Activated CD8-positive, alpha-beta memory T cell treated with anti-CD3 and anti-CD28 coated beads for 36 hours (primary cell): ENCODE data around the gene DCST1. TPM values are rescaled to one million over a fixed set of nuclear protein-coding genes. Genes with fewer than 3 reads are reported as not detected.
"Not testable (repeated sequence)": the region's sequence is repeated elsewhere in the genome, so short reads cannot be mapped to it uniquely, and the experiment has no call there.

Source experiments
- CTCF ChIA-PET: fragments of 350-600 bp; sonication (Branson Sonifier 250); formaldehyde crosslinking; loops from one replicate; lab custom pipeline; 2021; ENCODE audit warnings: antibody characterized with exemption; lab: Charles Lee
- POLR2A ChIA-PET: fragments of 350-600 bp; sonication (Branson Sonifier 250); formaldehyde crosslinking; loops from one replicate; lab custom pipeline; 2021; ENCODE audit warnings: antibody characterized with exemption; lab: Charles Lee
- total RNA-seq, 2 experiments: library from RNA; stranded (reverse); gene quantifications; one replicate each; pipeline ENCODE4 v1.2.3, GENCODE V29; 2021

Gene DCST1, protein sequence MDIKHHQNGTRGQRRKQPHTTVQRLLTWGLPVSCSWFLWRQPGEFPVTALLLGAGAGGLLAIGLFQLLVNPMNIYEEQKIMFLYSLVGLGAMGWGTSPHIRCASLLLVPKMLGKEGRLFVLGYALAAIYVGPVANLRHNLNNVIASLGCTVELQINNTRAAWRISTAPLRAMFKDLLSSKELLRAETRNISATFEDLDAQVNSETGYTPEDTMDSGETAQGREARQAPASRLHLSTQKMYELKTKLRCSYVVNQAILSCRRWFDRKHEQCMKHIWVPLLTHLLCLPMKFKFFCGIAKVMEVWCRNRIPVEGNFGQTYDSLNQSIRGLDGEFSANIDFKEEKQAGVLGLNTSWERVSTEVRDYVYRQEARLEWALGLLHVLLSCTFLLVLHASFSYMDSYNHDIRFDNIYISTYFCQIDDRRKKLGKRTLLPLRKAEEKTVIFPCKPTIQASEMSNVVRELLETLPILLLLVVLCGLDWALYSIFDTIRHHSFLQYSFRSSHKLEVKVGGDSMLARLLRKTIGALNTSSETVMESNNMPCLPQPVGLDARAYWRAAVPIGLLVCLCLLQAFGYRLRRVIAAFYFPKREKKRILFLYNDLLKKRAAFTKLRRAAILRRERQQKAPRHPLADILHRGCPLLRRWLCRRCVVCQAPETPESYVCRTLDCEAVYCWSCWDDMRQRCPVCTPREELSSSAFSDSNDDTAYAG
- not detected for total RNA-seq

DNA sequence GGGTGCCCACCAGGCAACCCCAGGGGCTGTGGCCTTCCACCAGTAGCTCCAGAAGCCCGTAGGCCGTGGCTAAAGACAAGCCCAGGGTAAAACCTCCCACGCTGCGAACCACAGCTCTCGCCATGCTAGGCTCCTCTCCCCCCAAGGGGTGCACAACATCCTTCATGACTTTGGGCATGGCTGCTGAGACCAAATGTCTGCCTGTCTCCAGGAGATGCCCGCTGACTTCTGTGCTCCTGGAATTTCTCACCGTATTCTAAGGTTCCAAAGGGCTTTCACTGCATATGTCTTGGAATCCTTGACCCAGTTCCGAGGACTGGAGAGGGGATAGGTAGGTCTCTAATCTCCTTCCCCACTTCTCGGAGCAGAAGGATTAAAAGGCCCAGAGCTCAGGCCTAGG lies at the start of gene DCST1, which contains the start of gene DCST2:
DCST1 (plus strand) TSS at position 301 of the 400 bp plus-strand sequence. CDS start 213 bp downstream, outside the sequence.
DCST2 (minus strand) TSS at position 258 of the 400 bp plus-strand sequence; CDS start at position 178, 80 bp downstream.
- CTCF ChIA-PET = interaction anchor here (1.0 to 2.1 kb wide), 3 partner anchors 11 to 52 kb away, joined by 3 to 7 read pairs (median 6); no protein-coding TSS in a partner anchor
- POLR2A ChIA-PET = no interaction called here

DNA sequence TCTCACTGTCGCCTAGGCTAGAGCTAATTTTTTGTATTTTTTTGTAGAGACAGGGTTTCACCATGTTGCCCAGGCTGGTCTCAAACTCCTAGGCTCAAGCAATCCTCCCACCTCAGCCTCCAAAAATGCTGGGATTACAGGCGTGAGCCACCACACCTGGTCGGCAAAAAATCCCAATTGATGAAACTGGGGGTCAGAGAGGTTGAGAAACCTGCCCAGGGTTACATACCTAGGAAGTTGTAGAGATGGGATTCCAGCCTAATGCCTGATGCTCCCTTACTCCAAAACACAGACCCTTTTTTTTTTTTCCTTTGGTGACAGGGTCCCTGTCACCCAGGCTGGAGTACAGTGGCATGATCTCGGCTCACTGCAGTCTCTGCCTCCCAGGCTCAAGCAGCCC lies 46.9 kb upstream of the DCST1 start:
- POLR2A ChIA-PET = not testable (repeated sequence)
- CTCF ChIA-PET = interaction anchor here (1.2 to 2.8 kb wide), 4 partner anchors 12 to 105 kb away, joined by 3 to 8 read pairs (median 4); no protein-coding TSS in a partner anchor

DNA sequence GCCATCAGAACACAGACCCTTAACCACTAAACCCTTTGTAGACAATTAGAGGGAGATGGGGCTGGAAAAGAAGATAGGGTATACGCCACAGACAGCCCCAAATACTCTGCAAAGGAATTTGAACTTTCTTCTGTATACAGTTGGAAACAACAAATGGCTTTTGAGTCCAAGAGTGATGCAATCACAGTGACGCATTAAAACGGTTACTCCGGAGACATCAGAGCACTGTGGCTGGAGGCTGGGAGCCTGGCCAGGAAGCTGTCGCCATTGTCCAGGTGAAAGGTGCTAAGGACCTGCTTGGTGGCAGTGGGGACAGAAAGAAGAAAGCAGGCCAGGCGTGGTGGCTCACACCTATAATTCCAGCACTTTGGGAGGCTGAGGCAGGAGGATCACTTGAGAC lies 46.3 kb upstream of the DCST1 start:
- ChIA-PET POLR2A (no interaction called here), CTCF (interaction anchor here (0.9 to 2.8 kb wide), 8 partner anchors 9 to 104 kb away, joined by 3 to 14 read pairs (median 4); no protein-coding TSS in a partner anchor)

DNA sequence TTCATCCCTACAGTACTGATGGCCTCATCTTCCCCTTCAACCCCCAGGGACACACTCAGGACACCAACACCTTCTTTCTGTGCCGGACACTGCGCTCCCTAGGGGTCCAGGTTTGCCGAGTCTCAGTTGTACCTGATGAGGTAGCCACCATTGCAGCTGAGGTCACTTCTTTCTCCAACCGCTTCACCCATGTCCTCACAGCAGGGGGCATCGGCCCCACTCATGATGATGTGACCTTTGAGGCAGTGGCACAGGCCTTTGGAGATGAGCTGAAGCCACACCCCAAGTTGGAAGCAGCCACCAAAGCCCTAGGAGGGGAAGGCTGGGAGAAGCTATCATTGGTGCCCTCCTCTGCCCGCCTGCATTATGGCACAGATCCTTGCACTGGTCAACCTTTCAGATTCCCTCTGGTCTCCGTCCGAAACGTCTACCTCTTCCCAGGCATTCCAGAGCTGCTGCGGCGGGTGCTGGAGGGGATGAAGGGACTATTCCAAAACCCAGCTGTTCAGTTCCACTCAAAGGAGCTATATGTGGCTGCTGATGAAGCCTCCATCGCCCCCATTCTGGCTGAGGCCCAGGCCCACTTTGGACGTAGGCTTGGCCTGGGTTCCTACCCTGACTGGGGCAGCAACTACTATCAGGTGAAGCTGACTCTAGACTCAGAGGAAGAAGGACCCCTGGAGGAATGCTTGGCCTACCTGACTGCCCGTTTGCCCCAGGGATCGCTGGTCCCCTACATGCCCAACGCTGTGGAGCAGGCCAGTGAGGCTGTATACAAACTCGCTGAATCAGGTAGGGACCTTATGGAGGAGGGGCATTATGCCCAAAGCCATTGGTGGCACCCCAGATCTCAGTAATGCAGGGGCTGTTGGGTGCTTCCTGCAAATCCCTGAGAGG lies 45.3 kb upstream of the DCST1 start:
- CTCF ChIA-PET = interaction anchor here (0.9 to 2.8 kb wide), 7 partner anchors 8 to 103 kb away, joined by 3 to 14 read pairs (median 3); no protein-coding TSS in a partner anchor
- POLR2A ChIA-PET = interaction anchor here (0.6 kb wide), 1 partner anchor 41 kb away, joined by 3 read pairs; no protein-coding TSS in a partner anchor

DNA sequence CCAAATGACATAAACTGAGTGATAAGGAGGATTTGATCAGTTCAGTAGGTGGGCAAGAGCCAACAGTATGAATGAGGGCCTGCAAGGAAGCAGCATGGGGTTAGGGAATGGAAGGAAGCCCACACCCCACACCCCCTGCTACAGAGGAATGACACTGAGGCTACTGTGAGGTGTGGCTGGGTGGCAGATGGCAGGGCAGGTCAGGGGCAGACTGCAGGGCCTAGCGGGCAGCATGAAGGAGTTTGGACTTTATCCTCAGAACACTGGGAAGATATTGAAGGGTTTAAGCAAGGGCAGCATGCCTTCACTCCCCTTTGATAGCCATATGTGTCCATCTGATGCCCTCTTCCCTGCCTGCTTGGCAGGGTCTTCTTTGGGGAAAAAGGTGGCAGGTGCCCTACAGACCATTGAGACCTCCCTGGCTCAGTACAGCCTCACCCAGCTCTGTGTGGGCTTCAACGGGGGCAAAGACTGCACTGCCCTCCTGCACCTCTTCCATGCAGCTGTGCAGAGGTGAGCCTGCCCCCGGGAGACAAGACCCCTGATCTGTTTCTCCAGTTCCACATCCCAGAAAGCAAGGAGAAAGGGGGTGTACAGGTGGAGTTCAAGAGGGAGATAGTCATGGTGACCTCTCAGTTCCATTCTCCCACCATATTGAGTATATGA lies 44.3 kb upstream of the DCST1 start:
- ChIA-PET POLR2A (interaction anchor here (0.6 kb wide), 1 partner anchor 40 kb away, joined by 3 read pairs; no protein-coding TSS in a partner anchor), CTCF (interaction anchor here (1.1 to 2.8 kb wide), 4 partner anchors 10 to 28 kb away, joined by 3 to 14 read pairs (median 6); no protein-coding TSS in a partner anchor)

DNA sequence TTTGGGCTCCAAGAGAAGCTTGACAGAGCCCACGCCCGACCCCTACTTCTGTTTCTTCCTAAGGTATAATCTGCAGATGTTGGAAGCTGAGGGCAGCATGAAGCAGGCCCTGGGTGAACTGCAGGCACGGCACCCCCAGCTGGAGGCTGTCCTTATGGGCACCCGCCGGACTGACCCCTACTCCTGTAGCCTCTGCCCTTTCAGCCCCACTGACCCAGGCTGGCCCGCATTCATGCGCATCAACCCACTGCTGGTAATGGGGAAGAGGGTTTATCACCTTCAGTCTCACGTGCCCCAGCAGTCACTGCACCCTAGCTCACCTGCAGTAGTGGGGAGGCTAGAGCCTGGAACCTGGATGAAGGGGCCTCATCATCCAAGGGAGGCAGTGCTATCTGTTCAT lies 43.3 kb upstream of the DCST1 start:
- POLR2A ChIA-PET = no interaction called here
- CTCF ChIA-PET = interaction anchor here (1.1 to 1.2 kb wide), 2 partner anchors 9 to 27 kb away, joined by 3 to 4 read pairs; no protein-coding TSS in a partner anchor

DNA sequence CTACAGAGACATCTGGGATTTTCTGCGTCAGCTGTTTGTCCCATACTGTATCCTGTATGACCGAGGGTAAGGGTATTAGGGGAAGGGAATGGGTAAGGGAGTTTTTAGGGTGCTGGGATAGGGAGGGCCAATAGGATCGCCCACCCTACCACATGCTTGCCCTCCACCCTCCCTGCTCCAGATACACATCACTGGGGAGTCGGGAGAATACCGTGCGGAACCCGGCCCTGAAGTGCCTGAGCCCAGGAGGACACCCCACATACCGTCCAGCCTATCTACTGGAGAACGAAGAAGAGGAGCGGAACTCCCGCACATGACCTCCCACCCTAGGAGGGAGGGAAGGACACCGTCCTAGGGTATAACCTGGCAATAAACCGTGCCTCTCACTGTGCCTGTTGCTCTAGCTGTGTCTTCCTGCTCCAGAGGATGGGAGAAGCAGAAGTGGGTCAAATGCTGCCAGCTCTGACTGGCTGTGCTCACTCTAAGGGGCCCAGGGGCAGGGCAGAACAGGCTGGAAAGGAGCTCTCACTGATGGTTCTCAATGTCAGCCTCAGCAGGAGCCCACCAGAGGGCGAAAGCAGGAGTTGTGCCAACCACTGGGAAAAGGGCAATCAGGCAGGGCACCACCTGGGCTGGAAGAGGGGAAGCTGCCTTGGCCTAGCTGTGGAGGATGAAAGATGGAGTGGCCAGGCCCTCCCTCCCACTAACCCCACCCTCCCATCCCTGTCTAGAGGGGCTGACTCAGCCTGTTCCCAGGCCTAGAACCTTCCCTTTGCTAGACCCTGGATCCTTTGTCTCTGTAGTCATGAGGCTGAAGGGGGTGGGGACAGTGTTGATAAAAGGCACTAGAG lies 40.7 kb upstream of the DCST1 start:
- CTCF ChIA-PET = interaction anchor here (0.9 to 3.1 kb wide), 5 partner anchors 10 to 32 kb away, joined by 3 to 12 read pairs (median 4); partner anchors contain the start of genes FLAD1 and PYGO2
- POLR2A ChIA-PET = interaction anchor here (1.4 to 2.2 kb wide), 2 partner anchors 9 to 25 kb away, joined by 4 to 11 read pairs; partner anchors contain the start of gene FLAD1

DNA sequence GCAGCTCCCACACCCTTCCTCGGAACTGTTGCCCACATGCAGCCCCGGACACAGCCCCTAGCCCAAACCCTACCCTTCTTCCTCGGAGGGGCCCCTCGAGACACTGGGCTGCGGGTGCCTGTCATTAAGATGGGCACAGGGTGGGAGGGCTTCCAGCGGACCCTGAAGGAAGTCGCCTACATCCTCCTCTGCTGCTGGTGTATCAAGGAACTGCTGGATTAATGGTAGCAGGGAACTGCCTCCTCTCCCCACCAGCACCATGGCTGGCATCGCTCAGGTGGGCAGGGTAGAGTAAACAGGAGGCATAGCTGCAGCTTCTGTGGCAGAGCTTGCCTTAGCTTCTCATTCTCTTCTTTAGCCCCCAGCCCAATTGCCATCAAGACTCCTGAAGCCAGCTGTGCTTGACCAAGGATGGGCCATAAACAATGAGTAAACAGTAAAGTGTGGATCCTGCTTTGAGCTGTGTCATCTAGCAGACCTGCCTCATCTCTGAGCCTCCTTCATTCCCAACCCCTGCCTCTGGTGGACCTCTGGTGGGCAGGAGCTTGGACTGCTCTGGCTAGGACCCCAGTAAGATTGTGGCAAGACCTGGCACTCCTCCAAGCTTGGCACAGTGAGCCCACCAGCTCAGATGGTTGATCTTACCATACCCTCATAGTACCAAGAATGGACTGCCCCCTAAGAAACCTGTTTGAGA lies 39.9 kb upstream of the DCST1 start, which contains the start of gene LENEP:
LENEP (plus strand) TSS at position 15 of the 697 bp plus-strand sequence; CDS start at position 37, 22 bp downstream.
- POLR2A ChIA-PET = interaction anchor here (1.4 to 2.2 kb wide), 2 partner anchors 10 to 24 kb away, joined by 4 to 11 read pairs; partner anchors contain the start of gene FLAD1
- CTCF ChIA-PET = interaction anchor here (0.9 to 3.1 kb wide), 7 partner anchors 10 to 98 kb away, joined by 3 to 12 read pairs (median 4); partner anchors contain the start of genes FLAD1 and PYGO2

DNA sequence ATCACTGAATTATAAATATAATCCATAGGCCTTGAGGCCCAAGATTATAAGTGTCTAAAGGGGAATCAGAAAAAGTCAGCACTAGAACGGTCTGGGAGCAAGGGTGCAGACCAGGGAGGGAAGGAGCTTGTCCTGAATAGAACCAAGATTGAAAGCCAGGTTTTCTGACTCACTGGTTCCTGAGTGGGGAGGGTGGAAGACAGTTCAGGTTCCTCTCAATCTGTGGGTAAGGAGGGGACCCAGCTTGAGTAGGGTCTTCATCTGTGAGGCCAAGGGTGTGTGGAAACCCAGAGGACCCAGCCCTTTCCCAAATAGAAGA lies 39.4 kb upstream of the DCST1 start:
- ChIA-PET POLR2A (interaction anchor here (1.4 to 2.2 kb wide), 2 partner anchors 11 to 23 kb away, joined by 4 to 11 read pairs; partner anchors contain the start of gene FLAD1), CTCF (interaction anchor here (1.1 to 3.1 kb wide), 6 partner anchors 10 to 97 kb away, joined by 3 to 12 read pairs (median 4); partner anchors contain the start of genes FLAD1 and PYGO2)

DNA sequence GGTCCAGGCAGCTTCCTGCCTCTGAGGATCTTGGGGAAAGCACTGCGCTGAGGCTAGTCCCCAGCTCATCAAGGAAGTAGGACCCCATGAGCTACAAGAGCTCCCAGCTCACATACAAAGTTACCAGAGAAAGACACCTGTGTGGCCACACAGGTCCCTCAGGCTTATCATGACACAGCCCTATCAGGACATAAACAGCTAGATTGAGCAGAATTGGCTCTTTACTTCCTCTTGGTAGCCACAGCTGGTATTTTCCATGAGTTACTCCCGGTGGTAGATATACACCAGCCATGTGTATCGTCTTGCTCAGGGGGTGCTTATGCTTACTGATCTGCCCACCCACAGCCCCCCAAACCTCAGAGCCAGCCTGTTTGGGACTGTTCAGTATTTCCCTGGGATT lies 39.0 kb upstream of the DCST1 start:
- ChIA-PET CTCF (interaction anchor here (1.1 to 3.1 kb wide), 6 partner anchors 11 to 97 kb away, joined by 3 to 12 read pairs (median 4); partner anchors contain the start of genes FLAD1 and PYGO2), POLR2A (interaction anchor here (0.6 to 2.2 kb wide), 4 partner anchors 9 to 338 kb away, joined by 3 to 11 read pairs (median 4); partner anchors contain the start of gene FLAD1)

DNA sequence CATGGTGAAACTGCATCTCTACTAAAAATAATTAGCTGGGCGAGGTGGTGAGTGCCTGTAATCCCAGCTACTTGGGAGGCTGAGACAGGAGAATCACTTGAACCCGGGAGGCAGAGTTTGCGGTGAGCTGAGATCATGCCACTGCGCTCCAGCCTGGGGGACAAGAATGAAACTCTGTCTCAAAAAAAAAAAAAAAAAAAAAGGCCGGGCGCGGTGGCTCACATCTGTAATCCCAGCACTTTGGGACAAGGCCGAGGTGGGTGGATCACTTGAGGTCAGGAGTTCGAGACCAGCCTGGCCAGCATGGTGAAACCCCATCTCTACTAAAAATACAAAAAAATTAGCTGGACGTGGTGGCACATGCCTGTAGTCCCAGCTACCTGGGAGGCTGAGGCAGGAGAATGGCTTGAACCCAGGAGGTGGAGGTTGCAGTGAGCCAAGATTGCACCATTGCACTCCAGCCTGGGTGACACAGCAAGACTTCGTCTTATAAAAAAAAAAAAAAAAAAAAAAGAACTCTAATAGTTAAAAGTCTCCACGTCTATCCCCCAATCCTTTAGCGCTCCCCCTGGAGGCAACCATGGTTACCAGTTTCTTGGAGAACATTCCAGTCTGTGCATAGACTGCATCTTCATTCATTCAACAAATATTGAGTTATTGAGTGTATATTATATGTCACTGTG lies 38.2 kb upstream of the DCST1 start:
- POLR2A ChIA-PET = interaction anchor here (0.7 kb wide), 1 partner anchor 337 kb away, joined by 3 read pairs; no protein-coding TSS in a partner anchor
- CTCF ChIA-PET = interaction anchor here (0.6 to 10.0 kb wide), 6 partner anchors 8 to 421 kb away, joined by 3 to 115 read pairs (median 4); partner anchors contain the start of gene FLAD1

DNA sequence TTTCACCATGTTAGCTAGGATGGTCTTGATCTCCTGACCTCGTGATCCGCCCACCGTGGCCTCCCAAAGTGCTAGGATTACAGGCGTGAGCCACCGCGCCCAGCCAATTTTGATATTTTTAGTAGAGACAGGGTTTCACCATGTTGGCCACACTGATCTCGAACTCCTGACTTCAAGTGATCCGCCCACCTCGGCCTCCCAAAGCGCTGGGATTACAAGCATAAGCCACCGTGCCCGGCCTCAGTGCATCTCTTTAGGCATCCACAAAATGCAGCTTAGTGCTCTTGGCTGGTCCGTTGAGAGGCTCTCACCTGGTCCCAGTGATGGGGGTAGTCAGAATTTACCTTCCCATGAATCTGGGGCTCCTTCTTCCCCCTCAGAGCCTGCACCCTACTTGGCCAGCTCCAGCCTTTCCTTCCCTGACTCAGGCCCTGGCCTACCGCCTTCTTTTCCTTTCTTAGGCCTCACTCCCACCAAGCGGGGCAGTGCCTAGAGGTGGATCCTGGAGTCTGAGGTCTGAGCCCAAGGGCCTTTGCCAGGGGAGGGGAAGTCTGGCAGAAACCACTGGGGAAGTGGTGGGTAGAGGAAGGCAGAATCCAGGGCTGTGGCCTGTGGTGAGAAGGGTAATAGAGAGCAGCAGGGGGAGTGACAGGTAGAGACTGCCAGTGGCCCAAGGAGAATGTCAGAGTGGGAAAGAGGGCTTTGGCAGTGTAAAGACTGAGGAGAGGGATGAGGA lies 36.5 kb upstream of the DCST1 start:
- ChIA-PET POLR2A (no interaction called here), CTCF (interaction anchor here (1.0 to 10.0 kb wide), 6 partner anchors 10 to 88 kb away, joined by 3 to 115 read pairs (median 4); partner anchors contain the start of genes PMVK and PYGO2)

DNA sequence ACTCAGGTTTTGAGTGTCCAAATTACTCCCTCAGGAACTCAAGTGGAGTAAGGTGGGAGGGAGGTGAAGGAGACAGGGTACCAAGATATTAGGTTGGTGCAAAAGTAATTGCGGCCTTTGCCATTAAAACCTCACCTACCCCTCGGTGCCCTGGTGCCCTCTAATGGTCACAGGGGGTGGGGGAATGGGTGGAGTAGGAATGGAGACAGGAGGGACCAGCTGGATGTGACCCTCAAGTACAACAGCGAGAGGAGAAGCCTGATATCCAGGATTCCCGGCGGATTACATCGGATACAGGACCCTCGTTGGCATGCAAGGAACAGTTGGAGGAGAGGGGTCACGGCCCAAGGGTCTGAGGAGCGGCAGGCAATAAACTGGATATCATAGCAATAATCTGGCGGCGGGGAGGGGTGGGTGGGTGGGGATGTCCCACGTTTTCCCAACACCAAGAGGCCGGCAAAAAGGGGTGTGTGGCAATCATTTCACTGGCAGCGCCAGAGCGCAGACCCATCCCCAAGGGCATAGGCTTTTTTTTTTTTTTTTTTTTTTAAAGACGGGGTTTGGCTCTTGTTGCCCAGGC lies 35.3 kb upstream of the DCST1 start:
- ChIA-PET CTCF (interaction anchor here (0.9 to 10.0 kb wide), 20 partner anchors 8 to 62 kb away, joined by 3 to 115 read pairs (median 8); partner anchors contain the start of genes ADAM15, FLAD1, PBXIP1 and PMVK), POLR2A (interaction anchor here (0.7 to 2.1 kb wide), 5 partner anchors 15 to 62 kb away, joined by 3 to 8 read pairs (median 7); partner anchors contain the start of genes FLAD1, PBXIP1, PMVK and PYGO2)
